Astrocyte of the hippocampus (primary cell): ENCODE measurements around the gene AGK.
"Not testable (repeated sequence)": the region's sequence is repeated elsewhere in the genome, so short reads cannot be mapped to it uniquely, and the experiment has no call there.

Experiments used
- DNase-seq: peaks from one replicate; pipeline ENCODE4 v3.0.0; 2011; ENCODE audit warnings: low read depth, low spot score

AGK gene

DNA sequence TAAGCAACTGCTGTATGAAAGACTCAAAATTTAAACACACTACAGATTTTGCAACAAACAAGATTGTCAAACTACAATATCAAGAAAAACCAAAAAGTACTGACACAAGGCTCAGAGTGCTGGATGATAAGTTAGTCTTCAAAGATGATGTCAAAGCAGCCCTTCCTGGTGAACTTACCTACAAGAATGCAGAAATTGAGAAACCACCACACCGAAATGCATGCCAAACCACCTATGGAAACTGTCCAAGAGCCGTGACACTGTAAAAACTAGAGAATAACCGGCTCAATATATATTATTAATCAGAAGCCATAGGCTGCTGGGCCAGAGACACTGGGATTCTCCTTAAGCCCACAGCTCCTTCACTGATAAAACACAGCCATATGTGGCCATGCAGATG lies 125.4 kb downstream of the AGK start:
- peak; percentile 78 for DNase-seq

DNA sequence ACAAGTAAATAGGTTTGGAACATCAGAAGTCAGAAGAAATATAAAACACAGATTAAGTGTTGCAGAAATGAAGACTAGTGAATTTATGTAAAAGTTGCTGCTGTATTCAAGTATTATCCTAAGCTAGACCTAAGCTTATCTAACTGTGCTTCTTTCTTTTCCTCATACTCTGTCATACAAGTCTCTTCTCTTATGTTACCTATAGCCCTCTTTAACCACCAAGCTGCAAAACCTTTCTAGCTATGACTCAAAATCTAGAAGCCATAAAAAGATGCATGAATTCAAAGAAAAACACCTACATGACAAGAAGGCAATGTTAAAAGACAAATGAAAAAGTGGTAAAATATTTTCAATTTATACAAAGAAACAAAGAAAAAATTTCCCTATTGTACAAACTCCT lies 127.8 kb downstream of the AGK start:
- DNase-seq: no peak

GRCh38 chr7:141685285-141686023 lies 134.2 kb downstream of the AGK start:
- DNase-seq: peak; percentile 54

DNA sequence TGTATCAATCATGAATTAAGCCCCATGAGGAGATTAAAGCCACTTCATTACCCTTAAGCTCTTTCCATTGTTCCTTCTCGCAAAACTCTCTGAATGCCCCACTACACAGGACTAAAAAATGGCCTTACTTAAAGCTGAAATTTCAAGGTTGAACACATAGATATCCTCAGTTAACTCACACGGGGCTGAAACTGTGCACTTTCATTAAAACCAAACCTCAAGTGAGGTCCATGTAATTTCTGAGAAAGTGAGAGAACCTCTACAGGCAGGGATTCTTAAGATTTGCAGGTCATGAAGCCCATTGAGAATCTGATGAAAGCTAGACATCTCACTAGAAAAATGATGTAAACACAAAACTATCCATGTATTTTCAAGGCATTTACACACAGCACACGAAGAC lies 134.9 kb downstream of the AGK start:
- DNase-seq: no peak

- no peak for DNase-seq
Observed at GRCh38 chr7:141686670-141687069, 135.5 kb downstream of the AGK start.

GRCh38 chr7:141688043-141688442 lies 136.8 kb downstream of the AGK start:
- DNase-seq: no peak

DNA sequence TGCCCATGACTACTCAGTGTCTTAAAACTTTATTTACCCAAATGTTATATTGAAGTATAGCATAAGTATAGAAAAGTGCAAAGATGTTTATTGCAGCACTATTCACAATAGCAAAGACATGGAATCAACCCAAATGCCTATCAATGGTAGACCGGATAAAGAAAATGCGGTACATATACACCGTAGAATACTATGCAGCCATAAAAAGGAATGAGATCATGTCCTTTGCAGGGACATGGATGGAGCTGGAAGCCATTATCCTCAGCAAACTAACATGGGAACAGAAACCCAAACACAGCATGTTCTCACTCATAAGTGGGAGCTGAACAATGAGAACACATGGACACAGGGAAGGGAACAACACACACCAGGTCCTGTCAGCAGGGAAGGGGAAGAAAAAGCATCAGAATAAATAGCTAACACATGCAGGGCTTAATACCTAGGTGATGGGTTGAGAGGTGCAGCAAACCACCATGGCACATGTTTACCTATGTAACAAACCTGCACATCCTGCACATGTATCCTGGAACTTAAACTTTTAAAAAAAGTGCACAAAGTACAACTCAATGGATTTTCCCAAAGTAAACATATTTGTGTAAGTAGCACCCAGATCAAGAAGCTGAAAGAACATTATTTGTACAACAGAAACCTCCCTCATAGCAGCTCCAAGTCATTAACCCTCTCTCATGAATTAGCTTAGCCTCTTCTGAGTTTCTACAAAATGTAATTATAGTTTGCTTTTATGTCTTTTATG lies 138.0 kb downstream of the AGK start:
- not testable (repeated sequence) for DNase-seq

- no peak for DNase-seq
Observed at GRCh38 chr7:141691540-141691939, 140.3 kb downstream of the AGK start.

DNA sequence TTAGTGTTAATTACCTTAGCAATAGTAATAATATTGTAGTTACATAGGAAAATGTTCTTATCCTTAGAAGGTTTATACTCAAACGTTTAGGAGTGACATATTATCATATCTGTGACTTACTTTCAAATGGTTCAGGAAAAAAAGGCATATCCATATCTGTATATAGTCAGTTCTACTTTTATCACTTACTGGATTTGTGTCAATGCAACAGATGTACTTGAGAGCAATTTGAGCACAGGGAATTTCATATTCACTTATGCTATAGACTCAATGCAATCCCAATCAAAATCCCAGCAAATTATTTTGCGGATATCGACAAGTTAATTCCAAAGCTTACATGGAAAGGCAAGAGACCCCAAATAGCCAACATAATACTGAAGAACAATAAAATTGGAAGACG lies 140.8 kb downstream of the AGK start:
- no peak for DNase-seq

DNA sequence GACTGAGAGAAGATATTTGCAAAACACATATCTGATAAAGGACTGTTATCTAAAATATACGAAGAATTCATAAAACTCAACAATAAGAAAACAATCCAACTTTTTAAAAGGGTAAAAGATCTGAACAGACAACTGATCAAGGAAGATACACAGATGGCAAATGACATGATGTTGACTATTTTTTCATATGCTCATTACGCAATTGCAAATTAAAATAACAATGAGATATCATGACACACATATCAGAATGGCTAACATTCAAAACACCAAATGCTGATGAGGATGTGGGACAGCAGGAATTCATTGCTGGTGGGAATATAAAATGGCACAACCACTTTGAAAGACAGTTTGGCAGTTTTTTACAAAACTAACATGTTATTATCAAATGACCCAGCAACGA lies 141.9 kb downstream of the AGK start:
- no peak for DNase-seq

- no peak for DNase-seq
Observed at GRCh38 chr7:141695803-141696289, 144.6 kb downstream of the AGK start.

DNA sequence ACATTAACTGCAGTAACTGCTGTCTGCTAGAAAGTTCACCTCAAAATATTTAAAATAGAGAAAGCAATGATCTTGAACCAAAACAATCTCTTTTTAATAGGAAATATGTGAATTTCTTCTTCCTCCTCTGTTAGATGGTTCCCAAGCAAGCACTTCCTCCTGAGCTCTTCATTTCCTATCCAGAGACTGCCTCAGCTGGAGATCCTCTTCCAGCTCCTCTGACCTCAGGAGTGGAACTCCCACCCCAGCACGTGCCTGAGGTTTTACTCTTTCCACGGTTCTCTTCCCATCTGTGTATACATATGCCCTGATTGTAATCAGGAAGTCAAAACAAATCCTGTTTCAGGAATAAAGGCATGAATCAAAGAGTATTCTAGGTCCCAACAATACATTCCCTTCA lies 145.1 kb downstream of the AGK start:
- DNase-seq: no peak

GRCh38 chr7:141697211-141697871 lies 146.1 kb downstream of the AGK start:
- peak; percentile 79 for DNase-seq

DNA sequence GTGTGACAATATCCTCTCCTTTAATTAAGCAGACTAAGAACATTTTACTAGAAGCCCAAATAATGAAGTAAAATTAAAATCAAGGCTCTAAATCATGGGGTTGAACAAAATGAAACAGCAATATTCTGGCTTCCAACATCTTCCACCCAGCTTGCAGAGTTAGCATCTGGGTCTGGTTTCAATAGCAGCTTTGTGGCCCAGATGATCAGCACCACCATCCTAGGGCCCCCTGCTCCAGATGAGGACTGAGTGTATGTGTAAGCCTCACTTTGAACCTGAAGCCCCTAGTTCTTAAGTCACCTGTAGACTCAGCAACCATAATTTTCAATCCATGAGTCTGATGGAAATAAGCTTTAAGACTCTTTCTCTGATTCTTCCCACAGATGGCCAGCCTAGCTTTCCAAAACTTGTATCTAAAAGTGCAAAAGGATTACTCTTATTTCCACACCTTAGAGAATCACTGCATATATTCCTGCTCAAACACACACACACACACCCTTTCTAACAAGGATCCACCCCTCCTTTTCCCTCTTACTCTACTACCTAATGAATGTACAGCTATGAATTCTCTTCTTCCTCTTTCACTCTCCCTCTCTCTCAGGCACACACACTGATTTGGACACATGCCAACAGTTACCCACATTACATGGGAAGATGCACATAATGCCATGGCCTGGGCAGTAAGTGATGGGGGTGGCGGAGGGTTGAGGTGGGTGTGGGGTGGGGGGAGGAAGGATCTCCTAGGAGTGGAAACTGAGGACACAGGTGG lies 147.2 kb downstream of the AGK start:
- no peak for DNase-seq

DNA sequence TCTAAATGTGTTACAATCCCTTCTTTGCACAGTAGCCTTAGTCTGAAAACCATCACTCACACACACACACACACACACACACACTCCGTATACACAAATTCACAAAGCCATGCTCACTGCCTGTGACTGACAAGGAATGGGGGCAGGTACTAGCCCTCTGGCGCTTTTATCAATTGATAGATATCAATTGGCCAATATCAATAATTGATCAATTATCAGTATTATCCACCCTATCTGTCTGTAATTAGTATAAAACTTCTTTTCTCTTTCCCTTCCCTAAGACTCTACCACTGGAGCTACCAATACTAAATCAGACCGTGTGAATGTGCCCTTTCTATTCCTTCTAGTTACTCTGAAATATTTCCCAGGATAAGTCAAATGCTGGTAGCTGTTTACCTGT lies 148.7 kb downstream of the AGK start:
- no peak for DNase-seq

GRCh38 chr7:141700296-141700847 lies 149.2 kb downstream of the AGK start:
- no peak for DNase-seq

DNA sequence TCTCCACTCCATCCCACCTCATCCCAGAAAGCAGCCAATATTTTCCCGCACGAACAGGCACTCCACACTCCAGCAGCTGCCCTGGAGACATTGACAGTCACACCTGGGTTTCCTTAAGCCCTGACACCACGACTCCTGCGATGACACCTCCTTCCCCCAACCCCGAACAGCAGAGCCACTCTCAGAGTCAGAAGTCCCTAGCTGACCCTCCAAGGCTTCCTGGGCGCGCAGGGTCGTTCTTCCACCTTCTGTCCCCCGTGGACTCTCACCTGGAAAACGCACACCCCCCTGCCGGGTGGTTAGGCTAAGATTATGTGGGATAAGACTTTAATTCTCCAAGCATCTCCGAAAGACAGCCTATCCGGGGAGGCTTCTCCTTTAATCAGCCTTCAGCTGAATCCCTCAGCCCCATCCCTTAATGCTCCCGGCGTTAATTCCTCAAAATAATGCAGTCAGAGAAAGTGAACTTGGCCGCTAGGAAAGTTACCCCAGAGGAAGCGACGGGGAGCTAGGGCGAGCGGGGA lies 149.7 kb downstream of the AGK start:
- DNase-seq: peak; percentile 37

- DNase-seq: peak; percentile 62
Observed at GRCh38 chr7:141701489-141702046, 150.4 kb downstream of the AGK start.

GRCh38 chr7:141702047-141702567 lies 150.9 kb downstream of the AGK start, which contains the start of gene DENND11:
Gene DENND11, minus strand, starts transcription at chr7:141702166. Its CDS starts 13 bp downstream, at chr7:141702153.
- DNase-seq: peak; percentile 86

DNA sequence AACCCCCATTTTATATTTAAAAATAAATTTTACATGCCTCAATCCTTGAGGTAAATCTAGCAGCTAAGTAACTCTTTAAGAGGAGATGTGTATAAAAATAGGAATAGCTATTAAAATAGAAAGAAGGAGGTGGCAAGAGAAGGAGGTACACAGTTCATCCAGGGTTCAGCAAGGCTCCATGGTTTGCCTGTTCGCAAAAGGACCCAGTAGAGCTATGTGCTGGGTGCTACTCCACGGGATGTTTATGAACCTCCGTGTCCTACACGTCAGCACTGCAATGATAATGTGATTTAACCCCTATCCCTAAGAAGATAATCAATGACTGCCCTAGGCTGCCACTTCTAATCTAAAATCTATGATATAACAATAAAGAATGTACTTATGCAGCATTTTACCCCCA lies 151.7 kb downstream of the AGK start:
- no peak for DNase-seq
